ENCODE results near the gene PBX1. TPM values are rescaled to one million over a fixed set of nuclear protein-coding genes. Genes with fewer than 3 reads are reported as not detected.

Gene PBX1
- total RNA-seq, 1 donor from 2014 or later = 37.4 TPM

GRCh38 chr1:164838786-164839185, 279.8 kb downstream of the PBX1 start:
- no peaks in the 10 kb centered on the region for H3K4me1 ChIP-seq
- H3K9me3 ChIP-seq = no peaks in the 10 kb centered on the region

GRCh38 chr1:164840936-164841335, 282.0 kb downstream of the PBX1 start:
- no peaks in the 10 kb centered on the region for H3K36me3 ChIP-seq
- no peak overlapping the region for H3K4me3 ChIP-seq
- DNase-seq (ENCODE audit: low spot score in 2 of 2) = no peak
- intact Hi-C loops (cut with DNase I) = no loop called here
- no peak overlapping the region for H3K27ac ChIP-seq
- TF ChIP-seq CTCF (IDR thresholded peaks at IDR 0.05) = no peak
- H3K27me3 ChIP-seq = no peaks in the 10 kb centered on the region
- no peaks in the 10 kb centered on the region for H3K4me1 ChIP-seq
- no peaks in the 10 kb centered on the region for H3K9me3 ChIP-seq

More at GRCh38 chr1:164838786-164839185, 279.8 kb downstream of the PBX1 start:
- TF ChIP-seq CTCF (IDR thresholded peaks at IDR 0.05) = no peak
- Histone ChIP-seq H3K27me3 (no peaks in the 10 kb centered on the region), H3K36me3 (no peaks in the 10 kb centered on the region), H3K27ac (no peak overlapping the region), H3K4me3 (no peak overlapping the region)
- intact Hi-C loops (cut with DNase I) = no loop called here
- no peak for DNase-seq (ENCODE audit: low spot score in 2 of 2)

GRCh38 chr1:164841702-164842465, 282.9 kb downstream of the PBX1 start:
- no peak for TF ChIP-seq CTCF (IDR thresholded peaks at IDR 0.05)
- no peak overlapping the region for H3K27ac ChIP-seq
- no peak overlapping the region for H3K4me3 ChIP-seq
- intact Hi-C loops (cut with DNase I) = no loop called here
- DNase-seq (ENCODE audit: low spot score in 2 of 2) = no peak
- peaks cover 0 to 4% of the 10 kb centered on the region in 2 donors for H3K36me3 ChIP-seq
- H3K27me3 ChIP-seq = no peaks in the 10 kb centered on the region
- no peaks in the 10 kb centered on the region for H3K9me3 ChIP-seq
- no peaks in the 10 kb centered on the region for H3K4me1 ChIP-seq

- no peaks in the 10 kb centered on the region for H3K27me3 ChIP-seq
- no peak for TF ChIP-seq CTCF (IDR thresholded peaks at IDR 0.05)
Observed at GRCh38 chr1:164842870-164843269, 283.9 kb downstream of the PBX1 start.

GRCh38 chr1:164843743-164844500, 284.9 kb downstream of the PBX1 start:
- Histone ChIP-seq H3K9me3 (no peaks in the 10 kb centered on the region), H3K36me3 (peaks cover 11 to 17% of the 10 kb centered on the region in 2 donors), H3K27me3 (no peaks in the 10 kb centered on the region), H3K27ac (no peak overlapping the region), H3K4me3 (no peak overlapping the region), H3K4me1 (no peaks in the 10 kb centered on the region)
- DNase-seq (ENCODE audit: low spot score in 2 of 2) = no peak
- TF ChIP-seq CTCF (IDR thresholded peaks at IDR 0.05) = no peak
- intact Hi-C loops (cut with DNase I) = no loop called here

More at GRCh38 chr1:164842870-164843269, 283.9 kb downstream of the PBX1 start:
- Histone ChIP-seq H3K27ac (no peak overlapping the region), H3K9me3 (no peaks in the 10 kb centered on the region), H3K4me1 (no peaks in the 10 kb centered on the region), H3K36me3 (peaks cover 7 to 14% of the 10 kb centered on the region in 2 donors), H3K4me3 (no peak overlapping the region)
- no peak for DNase-seq (ENCODE audit: low spot score in 2 of 2)
- intact Hi-C loops (cut with DNase I) = no loop called here

Measured in ascending aorta (tissue), 2 donors.